ENCODE data around the gene CTTNBP2NL.

GRCh38 chr1:112380356-112380755, 15.7 kb upstream of the CTTNBP2NL start:
- TF ChIP-seq CTCF (IDR thresholded peaks at IDR 0.05; ENCODE audit: low read depth, low read length, missing input control) (no peak), YY1 (IDR thresholded peaks at IDR 0.05) (no peak), RAD21 (IDR thresholded peaks at IDR 0.05) (no peak), FOXA1 (IDR thresholded peaks at IDR 0.05) (no peak), ZBTB33 (IDR thresholded peaks at IDR 0.05) (no peak), TAF1 (conservative IDR thresholded peaks at IDR 0.05) (no peak)
- TF ChIP-seq, protein P1, sequence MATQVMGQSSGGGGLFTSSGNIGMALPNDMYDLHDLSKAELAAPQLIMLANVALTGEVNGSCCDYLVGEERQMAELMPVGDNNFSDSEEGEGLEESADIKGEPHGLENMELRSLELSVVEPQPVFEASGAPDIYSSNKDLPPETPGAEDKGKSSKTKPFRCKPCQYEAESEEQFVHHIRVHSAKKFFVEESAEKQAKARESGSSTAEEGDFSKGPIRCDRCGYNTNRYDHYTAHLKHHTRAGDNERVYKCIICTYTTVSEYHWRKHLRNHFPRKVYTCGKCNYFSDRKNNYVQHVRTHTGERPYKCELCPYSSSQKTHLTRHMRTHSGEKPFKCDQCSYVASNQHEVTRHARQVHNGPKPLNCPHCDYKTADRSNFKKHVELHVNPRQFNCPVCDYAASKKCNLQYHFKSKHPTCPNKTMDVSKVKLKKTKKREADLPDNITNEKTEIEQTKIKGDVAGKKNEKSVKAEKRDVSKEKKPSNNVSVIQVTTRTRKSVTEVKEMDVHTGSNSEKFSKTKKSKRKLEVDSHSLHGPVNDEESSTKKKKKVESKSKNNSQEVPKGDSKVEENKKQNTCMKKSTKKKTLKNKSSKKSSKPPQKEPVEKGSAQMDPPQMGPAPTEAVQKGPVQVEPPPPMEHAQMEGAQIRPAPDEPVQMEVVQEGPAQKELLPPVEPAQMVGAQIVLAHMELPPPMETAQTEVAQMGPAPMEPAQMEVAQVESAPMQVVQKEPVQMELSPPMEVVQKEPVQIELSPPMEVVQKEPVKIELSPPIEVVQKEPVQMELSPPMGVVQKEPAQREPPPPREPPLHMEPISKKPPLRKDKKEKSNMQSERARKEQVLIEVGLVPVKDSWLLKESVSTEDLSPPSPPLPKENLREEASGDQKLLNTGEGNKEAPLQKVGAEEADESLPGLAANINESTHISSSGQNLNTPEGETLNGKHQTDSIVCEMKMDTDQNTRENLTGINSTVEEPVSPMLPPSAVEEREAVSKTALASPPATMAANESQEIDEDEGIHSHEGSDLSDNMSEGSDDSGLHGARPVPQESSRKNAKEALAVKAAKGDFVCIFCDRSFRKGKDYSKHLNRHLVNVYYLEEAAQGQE (IDR thresholded peaks at IDR 0.05) = no peak
